Thymus (tissue), 11 donors: ENCODE results near the gene KLHDC8A. TPM values are rescaled to one million over a fixed set of nuclear protein-coding genes. Genes with fewer than 3 reads are reported as not detected.

Experiments
- DNase-seq, 9 donors: peaks; one replicate each; pipeline ENCODE4 v3.0.0-alpha.2; 2013; ENCODE audit warnings: low spot score in 9 of 9, low read depth in 6 of 9, missing footprints in 1 of 9
- H3K27ac ChIP-seq, 2 donors: one replicate each; pipeline ENCODE4 v1.5.1; 2013; ENCODE audit warnings: control low read depth in 1 of 2, low read depth in 1 of 2, low read length in 1 of 2, mild to moderate bottlenecking in 1 of 2, moderate library complexity in 1 of 2
- H3K27me3 ChIP-seq, 2 donors: one replicate each; pipeline ENCODE4 v1.5.1; 2013; ENCODE audit warnings: low read length in 1 of 2; ENCODE audit not compliant: control insufficient read depth in 2 of 2, insufficient read depth in 1 of 2
- H3K36me3 ChIP-seq, 2 donors: one replicate each; pipeline ENCODE4 v1.5.1; 2013; ENCODE audit warnings: low read length in 1 of 2, mild to moderate bottlenecking in 1 of 2, moderate library complexity in 1 of 2; ENCODE audit not compliant: control insufficient read depth in 2 of 2, insufficient read depth in 2 of 2
- H3K4me1 ChIP-seq, 2 donors: one replicate each; pipeline ENCODE4 v1.5.1; 2013; ENCODE audit warnings: low read length in 2 of 2; ENCODE audit not compliant: control insufficient read depth in 2 of 2, insufficient read depth in 2 of 2
- H3K4me3 ChIP-seq, 2 donors: one replicate each; pipeline ENCODE4 v1.5.1; 2013; ENCODE audit warnings: low read length in 2 of 2, control low read depth in 1 of 2, mild to moderate bottlenecking in 1 of 2
- H3K9me3 ChIP-seq, 2 donors: one replicate each; pipeline ENCODE4 v1.5.1; 2013; ENCODE audit warnings: low read length in 1 of 2, mild to moderate bottlenecking in 1 of 2; ENCODE audit not compliant: control insufficient read depth in 2 of 2, insufficient read depth in 1 of 2
- WGBS: extraction: QIAGEN DNeasy Blood & Tissue Kit; methylation state at CpG from one replicate; pipeline ENCODE4 v1.1.7; 2013; 5-methylcytosine and 5-hydroxymethylcytosine counted together
- polyA plus RNA-seq: library from polyadenylated mRNA; stranded (reverse); fragments of 200-250 nt; gene quantifications from one replicate; pipeline ENCODE4 v1.2.3, GENCODE V29; 2013
- total RNA-seq: library from RNA; stranded (reverse); fragments of 120-200 nt; gene quantifications from one replicate; pipeline ENCODE4 v1.2.4, GENCODE V29; 2013
- donor health status: healthy.

Gene KLHDC8A
- total and polyA plus RNA-seq, 2 donors: 0.19 to 0.50 TPM

GRCh38 chr1:205326812-205327466 is 29.8 kb downstream of the KLHDC8A start:
- no peak overlapping the region for H3K27ac ChIP-seq
- H3K27me3 ChIP-seq: peaks cover 3 to 92% of the 10 kb centered on the region in 2 donors
- H3K4me1 ChIP-seq: peaks cover under 1 to 10% of the 10 kb centered on the region in 2 donors
- peaks cover 0 to 2% of the 10 kb centered on the region in 2 donors for H3K9me3 ChIP-seq
- no peak for DNase-seq
- H3K4me3 ChIP-seq: no peak overlapping the region
- H3K36me3 ChIP-seq: no peaks in the 10 kb centered on the region
- 85% methylated on average over 11 of the region's 11 CpGs for WGBS

GRCh38 chr1:205325334-205325884 is 31.3 kb downstream of the KLHDC8A start:
- 39% methylated on average over 6 of the region's 6 CpGs for WGBS
- Histone ChIP-seq H3K36me3 (no peaks in the 10 kb centered on the region), H3K27ac (peak overlapping the region in 1 of 2 donors; percentile 33), H3K27me3 (peaks cover 5 to 95% of the 10 kb centered on the region in 2 donors), H3K9me3 (peaks cover 0 to 10% of the 10 kb centered on the region in 2 donors), H3K4me3 (no peak overlapping the region), H3K4me1 (peaks cover 8 to 16% of the 10 kb centered on the region in 2 donors)
- peak in 4 of 9 donors; percentile 47 to 70 (median 63) for DNase-seq

- Histone ChIP-seq H3K36me3 (no peaks in the 10 kb centered on the region), H3K27ac (peak overlapping the region in 1 of 2 donors; percentile 17), H3K9me3 (peaks cover 0 to 10% of the 10 kb centered on the region in 2 donors), H3K27me3 (peaks cover 5 to 94% of the 10 kb centered on the region in 2 donors), H3K4me3 (no peak overlapping the region), H3K4me1 (peaks cover 8 to 16% of the 10 kb centered on the region in 2 donors)
- DNase-seq: peak in 1 of 9 donors; percentile 19
- 83% methylated on average over 6 of the region's 6 CpGs for WGBS
Observed at GRCh38 chr1:205324781-205325180, 31.9 kb downstream of the KLHDC8A start.

- Histone ChIP-seq H3K36me3 (no peaks in the 10 kb centered on the region), H3K27me3 (peaks cover 5 to 95% of the 10 kb centered on the region in 2 donors), H3K4me3 (no peak overlapping the region), H3K4me1 (peaks cover 8 to 26% of the 10 kb centered on the region in 2 donors), H3K27ac (no peak overlapping the region), H3K9me3 (peaks cover 0 to 10% of the 10 kb centered on the region in 2 donors)
- WGBS: 97% methylated on average over 6 of the region's 6 CpGs
- no peak for DNase-seq
Observed at GRCh38 chr1:205323794-205324193, 32.9 kb downstream of the KLHDC8A start.

GRCh38 chr1:205321959-205322283 is 34.8 kb downstream of the KLHDC8A start:
- Histone ChIP-seq H3K27me3 (peaks cover 2 to 94% of the 10 kb centered on the region in 2 donors), H3K4me1 (peaks cover 8 to 39% of the 10 kb centered on the region in 2 donors), H3K27ac (peak overlapping the region in 1 of 2 donors; percentile 19), H3K4me3 (peak overlapping the region in 1 of 2 donors; percentile 63), H3K9me3 (peaks cover 0 to 10% of the 10 kb centered on the region in 2 donors), H3K36me3 (no peaks in the 10 kb centered on the region)
- DNase-seq: no peak
- WGBS: 54% methylated on average over 5 of the region's 5 CpGs

GRCh38 chr1:205321162-205321958 is 35.4 kb downstream of the KLHDC8A start, which contains the start of gene NUAK2:
Gene NUAK2 (minus strand): TSS chr1:205321745. CDS start chr1:205321628, 117 bp downstream.
- peak within 1 kb of the TSS; percentile 62 to 63 for H3K4me3 ChIP-seq
- WGBS: 1% methylated on average over 75 of the region's 75 CpGs
- peak within 1 kb of the TSS in 1 of 2 donors; percentile 69 for H3K27ac ChIP-seq
- H3K36me3 ChIP-seq: no peaks in the 10 kb centered on the region
- peaks cover 2 to 89% of the 10 kb centered on the region in 2 donors for H3K27me3 ChIP-seq
- H3K9me3 ChIP-seq: peaks cover 0 to 10% of the 10 kb centered on the region in 2 donors
- peak in 4 of 9 donors; percentile 34 to 80 (median 61) for DNase-seq
- peaks cover 8 to 43% of the 10 kb centered on the region in 2 donors for H3K4me1 ChIP-seq

- WGBS: 31% methylated on average over 6 of the region's 6 CpGs
- H3K4me1 ChIP-seq: peaks cover 8 to 34% of the 10 kb centered on the region in 2 donors
- peak in 1 of 9 donors; percentile 42 for DNase-seq
Observed at GRCh38 chr1:205319081-205320018, 37.4 kb downstream of the KLHDC8A start.

GRCh38 chr1:205318231-205318991 is 38.3 kb downstream of the KLHDC8A start:
- H3K9me3 ChIP-seq: peaks cover 0 to 10% of the 10 kb centered on the region in 2 donors
- peaks cover 13 to 44% of the 10 kb centered on the region in 2 donors for H3K4me1 ChIP-seq
- H3K27me3 ChIP-seq: peaks cover 2 to 63% of the 10 kb centered on the region in 2 donors
- peak overlapping the region in 1 of 2 donors; percentile 33 for H3K27ac ChIP-seq
- WGBS: 93% methylated on average over 6 of the region's 6 CpGs
- no peak for DNase-seq
- no peak overlapping the region for H3K4me3 ChIP-seq
- H3K36me3 ChIP-seq: no peaks in the 10 kb centered on the region

More at GRCh38 chr1:205319081-205320018, 37.4 kb downstream of the KLHDC8A start:
- Histone ChIP-seq H3K27ac (peak overlapping the region in 1 of 2 donors; percentile 17), H3K36me3 (no peaks in the 10 kb centered on the region), H3K4me3 (peak overlapping the region; percentile 10 to 19), H3K27me3 (peaks cover 2 to 72% of the 10 kb centered on the region in 2 donors), H3K9me3 (peaks cover 0 to 10% of the 10 kb centered on the region in 2 donors)
